Ovary (tissue), 3 donors: Measurements from ENCODE around the gene TRMO.
"Not testable (repeated sequence)": the region's sequence is repeated elsewhere in the genome, so short reads cannot be mapped to it uniquely, and the experiment has no call there.

Experiments used
- POLR2A ChIP-seq: fragments of 450-650 bp; IDR thresholded peaks from one replicate; pipeline ENCODE4 v1.6.1; 2017; ENCODE audit warnings: antibody characterized with exemption, mild to moderate bottlenecking, moderate library complexity
- TF ChIP-seq, protein P1 (sequence below), 3 donors: fragments of 450-650 bp in 2 of 3; fragments of 200-600 bp in 1 of 3; IDR thresholded peaks; one replicate each; pipeline versions ENCODE4 v1.5.1 to v1.8.0; 2016 to 2022; ENCODE audit warnings: antibody characterized with exemption in 3 of 3, mild to moderate bottlenecking in 1 of 3
- donor health status: DM: no; HTN: no; CAD: no.

DNA sequence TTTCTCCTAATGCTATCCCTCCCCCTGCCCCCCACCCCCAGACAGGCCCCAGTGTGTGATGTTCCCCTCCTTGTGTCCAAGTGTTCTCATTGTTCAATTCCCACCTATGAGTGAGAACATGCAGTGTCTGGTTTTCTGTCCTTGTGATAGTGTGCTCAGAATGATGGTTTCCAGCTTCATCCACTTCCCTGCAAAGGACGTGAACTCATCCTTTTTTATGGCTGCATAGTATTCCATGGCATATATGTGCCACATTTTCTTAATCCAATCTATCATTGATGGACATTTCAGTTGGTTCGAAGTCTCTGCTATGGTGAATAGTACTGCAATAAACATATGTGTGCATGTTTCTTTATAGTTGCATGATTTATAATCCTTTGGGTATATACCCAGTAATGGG is 23.2 kb upstream of the TRMO start:
- TF ChIP-seq, protein P1, sequence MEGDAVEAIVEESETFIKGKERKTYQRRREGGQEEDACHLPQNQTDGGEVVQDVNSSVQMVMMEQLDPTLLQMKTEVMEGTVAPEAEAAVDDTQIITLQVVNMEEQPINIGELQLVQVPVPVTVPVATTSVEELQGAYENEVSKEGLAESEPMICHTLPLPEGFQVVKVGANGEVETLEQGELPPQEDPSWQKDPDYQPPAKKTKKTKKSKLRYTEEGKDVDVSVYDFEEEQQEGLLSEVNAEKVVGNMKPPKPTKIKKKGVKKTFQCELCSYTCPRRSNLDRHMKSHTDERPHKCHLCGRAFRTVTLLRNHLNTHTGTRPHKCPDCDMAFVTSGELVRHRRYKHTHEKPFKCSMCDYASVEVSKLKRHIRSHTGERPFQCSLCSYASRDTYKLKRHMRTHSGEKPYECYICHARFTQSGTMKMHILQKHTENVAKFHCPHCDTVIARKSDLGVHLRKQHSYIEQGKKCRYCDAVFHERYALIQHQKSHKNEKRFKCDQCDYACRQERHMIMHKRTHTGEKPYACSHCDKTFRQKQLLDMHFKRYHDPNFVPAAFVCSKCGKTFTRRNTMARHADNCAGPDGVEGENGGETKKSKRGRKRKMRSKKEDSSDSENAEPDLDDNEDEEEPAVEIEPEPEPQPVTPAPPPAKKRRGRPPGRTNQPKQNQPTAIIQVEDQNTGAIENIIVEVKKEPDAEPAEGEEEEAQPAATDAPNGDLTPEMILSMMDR (IDR thresholded peaks at IDR 0.05): not testable (repeated sequence)
- TF ChIP-seq POLR2A: not testable (repeated sequence)
